ENCODE measurements around the gene TLE2.
"Not testable (repeated sequence)": the region's sequence is repeated elsewhere in the genome, so short reads cannot be mapped to it uniquely, and the experiment has no call there.

Gene TLE2

DNA sequence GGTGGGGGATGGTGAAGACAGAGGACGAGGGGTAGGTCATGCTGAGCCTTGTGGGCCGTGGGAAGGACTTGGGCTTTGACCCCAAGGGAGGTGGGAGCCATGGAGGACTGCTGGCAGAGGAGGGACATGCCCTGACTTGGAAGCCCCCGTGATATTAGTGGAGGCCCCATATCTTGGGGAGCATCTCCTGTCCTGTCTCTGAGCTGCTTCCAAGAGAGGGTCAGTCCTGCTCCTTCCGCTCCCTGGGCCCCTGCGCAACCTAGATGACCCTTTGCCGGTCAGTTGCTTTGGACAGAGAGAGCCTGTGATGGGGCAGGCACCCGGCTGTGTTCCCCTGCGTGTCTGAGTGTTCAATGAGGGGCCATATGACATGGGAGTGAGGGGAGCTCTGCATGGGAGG lies 46.5 kb downstream of the TLE2 start:
- DNase-seq = no peak

DNA sequence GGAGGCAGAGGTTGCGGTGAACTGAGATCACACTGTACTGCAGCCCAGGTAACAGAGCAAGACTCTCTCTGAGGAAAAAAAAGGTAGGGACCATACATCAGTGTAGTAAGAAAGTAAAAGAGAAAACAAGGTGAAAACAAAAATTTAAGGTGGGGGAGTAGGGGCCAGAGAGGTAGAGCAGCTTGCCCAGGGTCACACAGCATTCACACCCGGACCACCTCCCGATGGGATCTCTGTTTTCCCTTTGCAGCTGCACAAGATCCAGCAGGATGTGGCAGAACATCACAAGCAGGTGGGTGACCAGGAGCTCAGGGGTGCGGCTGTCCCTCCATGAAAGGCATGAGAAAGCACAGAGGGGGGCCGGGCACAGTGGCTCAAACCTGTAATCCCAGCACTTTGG lies 47.2 kb downstream of the TLE2 start:
- DNase-seq = no peak

DNA sequence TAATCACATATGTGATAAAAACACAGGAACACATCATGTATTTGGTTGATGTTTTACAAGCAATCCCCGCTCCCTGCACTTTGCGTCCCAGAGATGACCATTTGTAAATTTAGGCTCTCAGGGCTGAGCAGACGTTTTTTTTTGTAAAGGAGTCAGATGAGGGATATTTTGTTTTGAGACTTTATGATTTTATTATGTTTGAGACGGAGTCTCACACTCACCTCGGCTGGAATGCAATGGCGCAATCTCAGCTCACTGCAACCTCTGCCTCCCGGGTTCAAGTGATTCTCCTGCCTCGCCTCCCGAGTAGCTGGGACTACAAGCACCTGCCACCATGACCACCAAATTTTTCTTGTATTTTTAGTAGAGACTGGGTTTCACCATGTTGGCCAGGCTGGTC lies 50.3 kb downstream of the TLE2 start:
- no peak for DNase-seq

DNA sequence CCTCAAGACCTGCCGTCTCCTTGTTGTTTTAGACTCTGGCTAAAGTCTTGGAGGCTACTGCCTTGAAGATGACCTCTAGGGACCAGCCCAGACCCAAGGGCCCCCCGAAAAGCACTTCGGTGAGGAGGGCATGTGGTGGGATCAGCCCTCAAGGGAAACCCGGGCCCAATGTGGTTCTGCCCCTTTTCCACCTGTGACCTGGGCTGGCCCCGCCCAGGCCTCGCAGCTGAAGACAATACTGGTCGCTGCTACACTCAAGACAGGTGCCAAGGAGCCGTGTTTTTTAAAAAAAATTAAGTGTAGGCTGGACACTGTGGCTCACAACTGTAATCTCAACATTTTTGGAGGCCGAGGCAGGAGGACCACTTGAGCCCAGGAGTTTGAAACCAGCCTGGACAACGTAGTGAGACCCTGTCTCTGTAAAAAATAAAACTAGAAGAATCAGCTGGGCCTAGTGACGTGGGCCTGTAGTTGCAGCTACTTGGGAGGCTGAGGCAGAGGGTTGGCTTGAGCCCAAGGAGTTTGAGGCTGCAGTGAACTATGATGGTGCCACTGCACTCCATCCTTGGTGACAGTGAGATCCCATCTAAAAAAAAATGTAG lies 50.8 kb downstream of the TLE2 start:
- no peak for DNase-seq

DNA sequence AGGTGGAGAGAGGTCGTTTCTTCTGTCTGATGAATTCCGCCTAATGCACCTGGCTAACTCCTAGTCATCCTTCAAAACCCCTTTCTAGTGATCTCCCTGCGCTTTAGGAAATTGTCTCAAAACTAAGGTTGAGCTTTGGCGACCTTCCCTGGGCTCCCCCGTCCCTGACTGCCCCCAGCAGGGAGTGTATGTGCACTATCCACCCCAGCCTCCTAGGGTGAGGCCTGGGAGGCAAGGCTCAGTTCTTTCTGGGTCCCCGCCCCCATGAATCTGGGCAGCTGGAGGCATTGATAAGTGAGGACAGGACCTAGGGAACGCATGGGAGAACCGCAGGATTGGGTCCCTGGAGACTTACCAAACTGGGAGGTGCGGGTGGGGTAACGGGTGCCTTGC lies 51.3 kb downstream of the TLE2 start:
- DNase-seq = no peak

DNA sequence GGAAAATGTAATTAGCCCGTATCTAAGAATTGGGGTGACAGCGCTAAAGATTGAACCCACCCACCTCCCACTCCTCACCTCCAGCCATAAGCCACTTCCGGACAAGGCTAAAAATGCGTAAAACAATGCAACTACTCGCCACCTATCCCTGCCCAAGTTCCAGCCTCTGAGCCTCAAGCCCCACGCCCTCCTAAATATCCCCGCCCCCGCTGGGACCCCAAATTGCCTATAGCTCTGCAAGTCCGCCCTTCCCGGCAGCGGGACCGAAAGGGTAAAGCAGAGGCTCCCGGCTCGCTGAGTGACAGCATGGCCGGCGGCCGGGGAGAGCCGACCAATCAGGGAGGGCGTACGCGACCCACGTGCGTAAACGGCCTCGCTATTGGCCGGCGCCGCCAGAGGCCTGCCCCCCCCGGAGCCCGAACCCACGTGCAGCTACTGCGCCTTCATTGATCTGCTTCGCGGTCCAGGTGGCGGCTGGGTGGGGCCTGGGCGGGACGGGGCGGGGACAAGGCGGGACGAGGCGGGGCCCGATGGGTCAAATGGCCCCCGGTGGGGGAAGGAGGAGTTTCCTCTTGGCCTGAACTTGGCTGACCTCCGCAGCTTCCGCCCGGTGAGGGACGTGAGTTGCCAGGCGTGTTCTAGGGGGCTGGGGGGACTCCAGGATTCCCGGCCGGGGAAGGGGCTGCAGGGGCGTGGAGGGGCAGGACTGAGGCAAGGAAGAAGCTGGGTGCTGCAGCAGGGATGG lies 51.9 kb downstream of the TLE2 start, which contains the start of gene TLE6:
TLE6 (plus strand) TSS at position 564 of the 745 bp plus-strand sequence. CDS start 670 bp downstream, outside the sequence.
- peak; percentile 97 for DNase-seq

DNA sequence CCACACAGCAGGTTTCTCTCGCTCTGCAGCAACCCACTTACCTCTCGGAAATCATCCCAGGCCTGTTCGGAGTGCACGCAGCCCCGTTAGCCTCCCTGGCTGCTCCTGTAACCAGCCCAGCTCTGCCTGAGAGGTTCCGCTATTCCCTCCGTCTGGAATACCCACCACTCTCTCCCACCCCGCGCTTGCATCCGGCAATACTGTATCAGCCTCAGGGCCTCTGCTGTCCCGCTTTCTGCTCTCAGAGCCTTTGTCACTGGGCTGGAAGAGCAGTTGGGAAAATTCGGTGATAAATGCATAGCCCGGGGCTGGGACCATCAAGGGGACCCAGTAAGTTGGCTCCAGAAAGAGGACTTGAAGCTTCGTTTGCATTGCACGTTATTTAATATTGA lies 52.5 kb downstream of the TLE2 start:
- no peak for DNase-seq

DNA sequence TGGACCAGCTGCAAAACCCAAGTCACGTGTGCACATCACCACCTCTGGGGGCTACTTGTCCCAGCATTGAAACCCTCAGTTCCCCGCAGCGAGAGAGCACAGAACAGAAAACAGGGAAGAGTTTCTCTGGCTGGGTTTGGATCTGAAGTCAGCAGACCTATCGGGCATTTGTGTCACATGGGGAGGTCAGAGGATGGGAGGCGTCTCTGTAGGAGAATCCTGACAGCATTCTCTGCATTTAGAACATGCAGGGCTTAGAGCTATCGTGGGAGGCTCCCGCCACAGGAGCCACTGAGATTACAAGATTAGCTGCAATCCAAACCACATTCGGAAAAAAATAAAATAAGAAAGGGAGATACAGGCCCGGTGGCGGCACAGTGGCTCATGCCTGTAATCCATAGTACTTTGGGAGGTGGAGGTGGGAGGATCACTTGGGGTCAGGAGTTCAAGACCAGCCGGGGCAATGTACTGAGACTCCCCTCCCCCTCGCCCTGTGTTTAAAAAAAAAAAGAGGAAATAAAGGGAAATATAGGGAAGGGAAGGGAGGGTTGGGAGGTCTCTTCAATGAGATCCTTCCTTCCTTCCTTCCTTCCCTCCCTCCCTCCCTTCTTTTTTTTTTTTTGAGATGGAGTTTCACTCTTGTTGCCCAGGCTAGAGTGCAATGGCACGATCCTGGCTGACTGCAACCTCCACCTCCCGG lies 54.6 kb downstream of the TLE2 start:
- no peak for DNase-seq

DNA sequence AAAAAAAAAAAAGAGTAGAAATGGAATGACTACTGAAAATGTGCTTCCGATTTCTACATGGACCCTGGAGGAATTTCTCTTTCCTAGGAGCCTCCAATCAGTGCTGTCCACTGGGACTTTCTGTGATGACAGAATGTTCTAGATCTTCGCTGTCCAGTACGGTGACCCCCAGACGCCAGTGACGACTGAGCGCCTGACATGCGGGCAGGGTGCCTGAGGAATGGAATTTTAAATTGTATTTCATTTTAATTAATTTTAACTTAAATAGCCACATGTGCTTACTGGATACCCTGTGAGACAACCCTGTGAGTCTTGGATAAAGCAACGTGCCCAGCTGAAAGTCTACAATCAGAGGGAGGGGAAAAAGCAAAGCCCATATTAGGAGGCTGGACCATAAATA lies 55.9 kb downstream of the TLE2 start:
- no peak for DNase-seq

DNA sequence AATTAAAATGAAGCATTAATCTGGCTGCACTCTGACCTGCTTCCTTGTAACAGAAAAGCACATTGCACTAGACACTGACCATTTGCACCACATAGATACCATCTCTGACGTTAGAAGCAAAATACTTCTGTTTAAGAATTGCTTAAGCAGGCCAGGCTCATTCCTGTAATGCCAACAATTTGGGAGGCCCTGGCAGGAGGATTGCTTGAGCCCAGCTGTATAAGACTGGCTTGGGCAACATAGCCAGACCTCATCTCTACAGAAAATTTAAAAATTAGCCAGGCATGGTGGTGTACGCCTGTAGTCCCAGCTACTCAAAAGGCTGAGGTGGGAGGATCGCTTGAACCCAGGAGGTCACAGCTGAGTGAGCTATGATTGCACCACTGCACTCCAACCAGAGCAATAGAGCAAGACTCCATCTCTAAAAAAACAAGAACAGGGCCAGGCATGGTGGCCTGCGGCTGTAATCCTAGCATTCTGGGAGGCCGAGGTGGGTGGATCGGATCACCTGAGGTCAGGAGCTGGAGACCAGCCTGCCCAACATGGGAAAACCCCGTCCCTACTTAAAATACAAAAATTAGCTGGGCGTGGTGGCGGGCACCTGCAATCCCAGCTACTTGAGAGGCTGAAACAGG lies 58.8 kb downstream of the TLE2 start:
- DNase-seq = no peak

DNA sequence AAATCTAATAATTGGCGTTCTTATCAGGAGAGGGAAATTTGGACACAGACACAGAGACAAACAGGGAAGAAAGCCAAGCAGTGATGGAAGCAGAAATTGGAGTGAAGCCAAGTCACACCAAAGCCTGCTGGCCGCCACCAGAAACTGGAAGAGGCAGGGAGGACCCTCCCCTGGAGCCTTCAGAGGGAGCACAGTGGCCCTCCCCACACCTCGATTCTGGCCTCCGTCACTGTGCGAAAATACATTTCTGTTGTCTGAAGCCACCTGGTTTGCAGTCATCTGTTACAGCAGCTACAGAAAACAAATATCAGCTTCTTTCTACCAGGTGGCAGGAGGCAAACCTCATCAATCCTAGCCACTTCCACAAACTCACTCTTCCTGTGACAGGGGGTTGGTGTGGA lies 60.0 kb downstream of the TLE2 start:
- peak; percentile 83 for DNase-seq

DNA sequence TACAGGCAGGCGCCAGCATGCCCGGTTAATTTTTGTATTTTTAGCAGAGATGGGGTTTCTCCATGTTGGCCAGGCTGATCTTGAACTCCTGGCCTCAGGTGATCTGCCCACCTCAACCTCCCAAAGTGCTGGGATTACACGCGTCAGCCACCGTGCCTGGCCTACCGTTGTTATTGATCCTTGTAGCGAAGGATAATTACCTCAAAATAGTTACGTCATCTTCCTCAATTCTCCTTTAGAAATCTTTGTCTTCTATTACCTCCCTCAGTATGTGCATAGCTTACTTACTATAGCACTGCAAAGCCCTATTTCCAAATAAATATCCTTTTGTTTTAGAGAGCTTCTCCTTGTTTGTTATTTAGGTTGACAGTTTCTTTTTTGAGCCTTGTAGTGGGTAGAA lies 61.1 kb downstream of the TLE2 start:
- no peak for DNase-seq

DNA sequence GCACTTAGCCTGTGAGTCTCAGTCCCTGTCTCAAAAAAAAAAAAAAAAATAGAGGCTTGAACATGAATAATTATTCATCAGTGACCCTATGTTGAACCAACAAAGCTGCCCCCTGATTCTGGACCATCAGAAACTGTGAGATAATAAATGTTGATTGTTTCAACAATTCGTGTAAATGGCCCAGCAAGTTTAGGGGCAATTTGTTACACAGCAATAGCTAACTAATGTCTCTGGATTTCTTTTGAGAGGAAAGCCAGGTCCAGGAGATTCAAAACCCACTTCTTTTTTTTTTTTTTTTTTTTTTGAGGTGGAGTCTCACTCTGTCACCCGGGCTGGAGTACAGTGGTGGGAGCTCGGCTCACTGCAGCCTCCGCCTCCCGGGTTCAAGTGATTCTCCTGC lies 64.2 kb downstream of the TLE2 start:
- DNase-seq = no peak

DNA sequence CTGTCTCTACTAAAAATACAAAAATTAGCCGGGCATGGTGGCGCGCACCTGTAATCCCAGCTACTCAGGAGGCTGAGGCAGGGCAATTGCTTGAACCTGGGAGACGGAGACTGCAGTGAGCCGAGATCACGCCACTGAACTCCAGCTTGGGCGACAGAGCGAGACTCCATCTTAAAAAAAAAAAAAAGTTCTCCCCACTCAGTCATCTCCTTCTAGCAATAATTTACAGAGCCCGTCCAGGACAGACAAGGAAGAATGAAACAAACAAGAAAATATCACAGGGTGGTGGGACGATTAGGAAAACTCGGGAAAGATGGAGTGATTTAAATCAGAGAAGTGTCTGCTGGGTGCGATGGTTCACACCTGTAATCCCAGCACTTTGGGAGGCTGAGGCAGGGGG lies 65.4 kb downstream of the TLE2 start:
- not testable (repeated sequence) for DNase-seq

DNA sequence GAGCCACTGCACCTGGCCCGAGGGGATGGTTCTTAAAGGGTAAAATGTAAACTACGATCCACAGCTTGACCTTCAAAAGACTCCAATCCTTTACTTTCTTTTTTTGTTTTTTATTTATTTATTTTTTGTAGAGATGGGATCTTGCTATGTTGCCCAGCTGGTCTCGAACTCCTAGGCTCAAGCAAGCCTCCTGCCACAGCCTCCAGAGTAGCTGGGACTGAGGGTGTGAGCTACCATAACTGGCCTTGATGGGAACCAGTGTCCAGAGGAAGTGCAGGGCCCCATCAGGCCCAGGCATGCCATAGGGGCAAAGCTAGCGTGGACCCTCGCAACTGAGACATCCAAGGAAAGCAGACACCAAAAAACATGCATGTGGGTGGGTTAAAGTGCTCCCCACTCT lies 66.0 kb downstream of the TLE2 start:
- no peak for DNase-seq

DNA sequence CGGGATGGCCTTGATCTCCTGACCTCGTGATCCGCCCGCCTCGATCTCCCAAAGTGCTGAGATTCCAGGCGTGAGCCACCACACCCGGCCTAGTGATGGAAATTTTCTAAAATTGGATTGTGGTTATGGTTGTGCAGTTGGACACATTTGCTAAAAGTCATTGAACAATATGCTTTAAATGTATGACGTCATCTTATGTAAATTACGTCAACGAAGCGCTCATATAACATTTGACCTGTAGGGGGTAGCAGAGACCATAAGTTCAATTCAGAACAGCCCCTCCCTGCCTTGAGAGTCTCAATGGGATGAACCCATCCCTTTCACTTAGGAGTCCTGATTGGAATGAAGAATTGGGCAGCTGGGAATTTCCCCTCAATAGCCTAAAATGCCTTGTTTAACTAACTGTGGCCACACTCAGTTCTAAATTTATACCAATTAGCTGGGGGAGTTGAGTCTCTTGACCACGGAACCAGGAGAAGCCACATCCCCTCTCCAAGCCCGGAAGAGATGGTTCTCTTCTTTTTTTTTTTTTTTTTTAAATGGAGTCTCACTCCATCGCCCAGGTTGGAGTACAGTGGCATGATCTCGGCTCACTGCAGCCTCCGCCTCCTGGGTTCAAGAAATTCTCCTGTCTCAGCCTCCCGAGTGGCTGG lies 66.9 kb downstream of the TLE2 start:
- DNase-seq = peak; percentile 67

DNA sequence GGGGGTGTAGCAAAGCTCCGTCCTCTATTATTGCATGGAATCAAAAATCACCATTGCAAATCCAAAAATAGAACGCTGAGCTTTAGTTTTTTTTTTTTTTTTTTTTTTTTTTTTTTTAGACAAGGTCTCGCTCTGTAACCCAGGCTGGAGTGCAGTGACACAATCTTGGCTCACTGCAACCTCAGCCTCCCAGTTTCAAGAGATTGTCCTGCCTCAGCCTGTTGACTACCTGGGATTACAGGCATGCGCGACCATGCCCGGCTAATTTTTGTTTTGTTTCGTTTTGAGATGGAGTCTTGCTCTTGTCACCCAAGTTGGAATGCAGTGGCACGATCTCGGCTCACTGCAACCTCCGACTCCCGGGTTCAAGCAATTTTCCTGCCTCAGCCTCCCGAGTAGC lies 69.0 kb downstream of the TLE2 start:
- DNase-seq = no peak

DNA sequence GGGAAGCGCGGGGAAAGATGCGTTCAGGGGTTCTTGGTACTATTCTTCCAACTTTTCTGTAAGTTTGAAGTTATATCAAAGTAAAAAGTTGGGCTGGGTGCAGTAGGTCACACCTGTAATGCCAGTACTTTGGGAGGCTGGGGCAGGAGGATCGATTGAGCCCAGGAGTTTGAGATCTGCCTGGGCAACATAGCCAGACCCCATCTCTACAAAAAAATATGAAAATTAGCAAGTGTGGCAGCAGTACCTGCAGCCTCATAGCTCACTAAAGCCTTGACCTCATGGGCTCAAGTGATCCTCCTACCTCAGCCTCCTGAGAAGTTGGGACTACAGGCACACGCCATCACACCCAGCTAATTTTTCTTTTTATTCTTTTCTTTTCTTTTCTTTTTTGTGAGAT lies 71.9 kb downstream of the TLE2 start:
- DNase-seq = no peak

DNA sequence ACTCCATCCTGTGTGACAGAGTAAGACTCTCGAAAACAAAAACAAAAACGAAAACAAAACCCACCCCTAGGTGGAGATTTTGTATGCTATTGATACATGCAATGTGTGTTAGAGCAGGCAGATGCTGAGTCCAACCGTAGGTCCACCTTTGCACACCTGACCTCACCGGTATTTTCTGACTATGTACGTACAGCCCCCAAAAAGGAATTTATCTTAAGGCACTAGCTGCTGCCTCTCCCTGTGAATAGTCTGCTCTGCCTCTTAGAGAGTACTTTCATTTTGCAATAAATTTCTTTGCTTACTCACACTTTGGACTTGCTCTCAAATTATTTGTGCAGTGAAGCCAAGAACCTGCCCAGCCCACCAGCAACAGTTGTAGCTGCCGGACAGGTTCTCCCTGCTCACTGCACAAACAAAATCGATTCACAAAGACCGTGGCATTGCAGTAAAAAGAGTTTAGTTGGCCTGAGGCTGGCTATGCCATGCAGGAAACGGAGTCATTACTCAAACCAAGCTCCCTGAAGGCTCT lies 76.1 kb downstream of the TLE2 start:
- DNase-seq = no peak

DNA sequence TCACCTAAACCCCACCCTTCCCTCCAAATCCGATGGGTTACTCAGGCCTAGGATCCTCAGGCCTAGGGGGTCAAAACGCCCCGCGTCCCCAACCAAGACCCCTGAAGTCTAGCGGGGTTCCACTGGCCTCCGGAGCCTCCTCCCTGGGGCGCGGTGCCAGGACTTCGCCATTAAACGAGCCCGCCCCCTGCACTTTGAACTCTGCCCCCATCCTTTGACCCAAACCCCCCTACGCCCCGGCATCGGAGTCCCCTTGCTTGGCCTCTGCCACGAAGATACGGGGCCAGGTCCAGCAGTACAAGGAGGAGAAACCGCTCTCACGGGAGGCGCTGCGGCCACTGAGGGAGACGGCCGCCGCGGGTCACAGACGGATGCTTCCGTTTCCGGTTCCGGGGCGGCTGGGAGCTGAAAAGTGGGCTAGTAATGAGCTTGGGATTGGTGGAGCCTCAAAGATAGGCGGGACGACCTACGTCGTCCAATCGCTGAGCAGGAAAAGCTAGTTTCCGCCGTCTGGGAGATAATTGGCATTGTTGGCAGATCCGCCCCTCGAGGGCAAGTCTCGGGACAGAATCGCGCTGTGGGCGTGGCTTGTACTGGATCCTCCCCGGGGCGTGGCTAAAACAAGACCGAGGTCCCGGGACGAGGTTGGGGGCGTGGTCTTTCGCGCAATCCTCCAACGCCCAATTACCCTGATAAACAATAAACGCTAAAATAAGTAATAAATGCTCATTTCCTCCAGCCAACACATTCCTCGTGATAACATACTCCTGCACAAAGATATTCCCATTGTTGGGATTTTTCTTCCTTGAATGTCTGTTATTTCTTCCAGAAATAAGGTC lies 78.6 kb downstream of the TLE2 start:
- peak; percentile 100 for DNase-seq

DNA sequence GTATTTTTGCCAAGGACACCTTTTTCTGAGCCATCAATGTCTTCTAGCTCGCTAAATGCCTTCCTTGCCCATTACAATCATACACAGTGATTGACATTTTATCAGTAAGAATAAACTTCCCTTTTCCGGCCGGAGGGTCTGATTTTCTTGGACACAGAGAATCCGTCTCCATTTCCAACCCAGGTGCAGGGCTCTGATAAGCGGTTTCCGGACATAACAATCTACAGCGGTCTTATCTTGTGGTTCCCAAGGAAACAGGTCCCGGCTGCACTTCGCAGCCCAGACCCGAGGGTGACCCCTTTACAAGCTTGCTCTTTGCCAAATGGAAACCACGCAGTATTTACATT lies 79.2 kb downstream of the TLE2 start:
- no peak for DNase-seq
